HG02981 (cell line): ENCODE measurements around the gene DUSP6.

Source experiments
- ATAC-seq: cut with Tn5 transposase; IDR thresholded peaks from one replicate; pipeline ENCODE4 v1.9.1; 2021; ENCODE audit warnings: mild to moderate bottlenecking, moderate library complexity; ENCODE audit not compliant: unreplicated experiment

The DUSP6 gene

GRCh38 chr12:89352492-89353187, at the start of gene DUSP6:
Gene DUSP6 (minus strand): TSS chr12:89352501. CDS start chr12:89352039, 462 bp downstream.
- peak; percentile 43 for ATAC-seq

- ATAC-seq = no peak
Measured at GRCh38 chr12:89401433-89402058, 49.2 kb upstream of the DUSP6 start.

- ATAC-seq = no peak
Measured at GRCh38 chr12:89400415-89400814, 48.1 kb upstream of the DUSP6 start.

- no peak for ATAC-seq
Measured at GRCh38 chr12:89395712-89396111, 43.4 kb upstream of the DUSP6 start.

- no peak for ATAC-seq
Measured at GRCh38 chr12:89393551-89394121, 41.3 kb upstream of the DUSP6 start.

GRCh38 chr12:89392391-89392790, 40.1 kb upstream of the DUSP6 start:
- ATAC-seq = no peak

- no peak for ATAC-seq
Measured at GRCh38 chr12:89391726-89392336, 39.5 kb upstream of the DUSP6 start.

GRCh38 chr12:89390802-89391673, 38.7 kb upstream of the DUSP6 start:
- ATAC-seq = no peak

- peak; percentile 62 for ATAC-seq
Measured at GRCh38 chr12:89389755-89390661, 37.7 kb upstream of the DUSP6 start.

- no peak for ATAC-seq
Measured at GRCh38 chr12:89386138-89386537, 33.8 kb upstream of the DUSP6 start.

GRCh38 chr12:89384807-89385206, 32.5 kb upstream of the DUSP6 start:
- ATAC-seq = no peak

GRCh38 chr12:89384050-89384758, 31.9 kb upstream of the DUSP6 start:
- ATAC-seq = no peak

- no peak for ATAC-seq
Measured at GRCh38 chr12:89383235-89384049, 31.1 kb upstream of the DUSP6 start.

- no peak for ATAC-seq
Measured at GRCh38 chr12:89382328-89382727, 30.0 kb upstream of the DUSP6 start.

- no peak for ATAC-seq
Measured at GRCh38 chr12:89379839-89380467, 27.7 kb upstream of the DUSP6 start.

- ATAC-seq = no peak
Measured at GRCh38 chr12:89379148-89379838, 27.0 kb upstream of the DUSP6 start.

GRCh38 chr12:89376844-89377243, 24.5 kb upstream of the DUSP6 start:
- no peak for ATAC-seq
